Measurements from ENCODE around the gene GLIS2.

Gene GLIS2

GRCh38 chr16:4280625-4281024 is 35.2 kb upstream of the GLIS2 start:
- Histone ChIP-seq H3K4me3 (ENCODE audit: insufficient read depth, low read depth, low read length) (no peak overlapping the region), H3K36me3 (ENCODE audit: control insufficient read depth, insufficient read depth, low read length) (no peaks in the 10 kb centered on the region), H3K27me3 (ENCODE audit: control insufficient read depth, insufficient read depth, low read length, poor library complexity, severe bottlenecking) (no peaks in the 10 kb centered on the region), H3K4me1 (ENCODE audit: control insufficient read depth, insufficient read depth, low read length) (no peaks in the 10 kb centered on the region), H3K27ac (ENCODE audit: insufficient read depth, low read depth, low read length, poor library complexity, severe bottlenecking) (no peak overlapping the region), H3K9me3 (ENCODE audit: control insufficient read depth, low read length) (peaks cover 2% of the 10 kb centered on the region)
- WGBS, 2 experiments, result 94 to 97% methylated on average over 2 of the region's 2 CpGs

- no peaks in the 10 kb centered on the region for H3K36me3 ChIP-seq (ENCODE audit: control insufficient read depth, insufficient read depth, low read length)
- H3K4me1 ChIP-seq (ENCODE audit: control insufficient read depth, insufficient read depth, low read length), result no peaks in the 10 kb centered on the region
- peaks cover 2% of the 10 kb centered on the region for H3K9me3 ChIP-seq (ENCODE audit: control insufficient read depth, low read length)
- WGBS, 2 experiments, result 90% methylated on average over 8 of the region's 8 CpGs
- H3K27ac ChIP-seq (ENCODE audit: insufficient read depth, low read depth, low read length, poor library complexity, severe bottlenecking), result no peak overlapping the region
- H3K27me3 ChIP-seq (ENCODE audit: control insufficient read depth, insufficient read depth, low read length, poor library complexity, severe bottlenecking), result no peaks in the 10 kb centered on the region
- H3K4me3 ChIP-seq (ENCODE audit: insufficient read depth, low read depth, low read length), result no peak overlapping the region
Measured at GRCh38 chr16:4283441-4283840, 32.4 kb upstream of the GLIS2 start.

- no peaks in the 10 kb centered on the region for H3K27me3 ChIP-seq (ENCODE audit: control insufficient read depth, insufficient read depth, low read length, poor library complexity, severe bottlenecking)
- 81 to 92% methylated on average over 2 of the region's 2 CpGs for WGBS, 2 experiments
- no peaks in the 10 kb centered on the region for H3K4me1 ChIP-seq (ENCODE audit: control insufficient read depth, insufficient read depth, low read length)
- no peaks in the 10 kb centered on the region for H3K36me3 ChIP-seq (ENCODE audit: control insufficient read depth, insufficient read depth, low read length)
- no peak overlapping the region for H3K4me3 ChIP-seq (ENCODE audit: insufficient read depth, low read depth, low read length)
- peaks cover 2% of the 10 kb centered on the region for H3K9me3 ChIP-seq (ENCODE audit: control insufficient read depth, low read length)
- no peak overlapping the region for H3K27ac ChIP-seq (ENCODE audit: insufficient read depth, low read depth, low read length, poor library complexity, severe bottlenecking)
Measured at GRCh38 chr16:4283939-4284338, 31.9 kb upstream of the GLIS2 start.

GRCh38 chr16:4285167-4285566 is 30.7 kb upstream of the GLIS2 start:
- WGBS, 2 experiments, result 85 to 86% methylated on average over 10 of the region's 10 CpGs
- H3K9me3 ChIP-seq (ENCODE audit: control insufficient read depth, low read length), result peaks cover 2% of the 10 kb centered on the region
- no peaks in the 10 kb centered on the region for H3K4me1 ChIP-seq (ENCODE audit: control insufficient read depth, insufficient read depth, low read length)
- H3K4me3 ChIP-seq (ENCODE audit: insufficient read depth, low read depth, low read length), result no peak overlapping the region
- no peaks in the 10 kb centered on the region for H3K36me3 ChIP-seq (ENCODE audit: control insufficient read depth, insufficient read depth, low read length)
- no peaks in the 10 kb centered on the region for H3K27me3 ChIP-seq (ENCODE audit: control insufficient read depth, insufficient read depth, low read length, poor library complexity, severe bottlenecking)
- no peak overlapping the region for H3K27ac ChIP-seq (ENCODE audit: insufficient read depth, low read depth, low read length, poor library complexity, severe bottlenecking)

- no peaks in the 10 kb centered on the region for H3K36me3 ChIP-seq (ENCODE audit: control insufficient read depth, insufficient read depth, low read length)
- H3K27me3 ChIP-seq (ENCODE audit: control insufficient read depth, insufficient read depth, low read length, poor library complexity, severe bottlenecking), result no peaks in the 10 kb centered on the region
- no peak overlapping the region for H3K4me3 ChIP-seq (ENCODE audit: insufficient read depth, low read depth, low read length)
- H3K27ac ChIP-seq (ENCODE audit: insufficient read depth, low read depth, low read length, poor library complexity, severe bottlenecking), result no peak overlapping the region
- H3K4me1 ChIP-seq (ENCODE audit: control insufficient read depth, insufficient read depth, low read length), result peaks cover 2% of the 10 kb centered on the region
- no peaks in the 10 kb centered on the region for H3K9me3 ChIP-seq (ENCODE audit: control insufficient read depth, low read length)
- 30 to 31% methylated on average over 22 of the region's 22 CpGs for WGBS, 2 experiments
Measured at GRCh38 chr16:4288148-4288921, 27.5 kb upstream of the GLIS2 start.

- Histone ChIP-seq H3K9me3 (ENCODE audit: control insufficient read depth, low read length) (no peaks in the 10 kb centered on the region), H3K4me1 (ENCODE audit: control insufficient read depth, insufficient read depth, low read length) (peaks cover 4% of the 10 kb centered on the region), H3K27me3 (ENCODE audit: control insufficient read depth, insufficient read depth, low read length, poor library complexity, severe bottlenecking) (no peaks in the 10 kb centered on the region), H3K27ac (ENCODE audit: insufficient read depth, low read depth, low read length, poor library complexity, severe bottlenecking) (peak overlapping the region; percentile 56), H3K4me3 (ENCODE audit: insufficient read depth, low read depth, low read length) (no peak overlapping the region), H3K36me3 (ENCODE audit: control insufficient read depth, insufficient read depth, low read length) (no peaks in the 10 kb centered on the region)
- 68 to 69% methylated on average over 8 of the region's 8 CpGs for WGBS, 2 experiments
Measured at GRCh38 chr16:4290236-4290830, 25.5 kb upstream of the GLIS2 start.

- Histone ChIP-seq H3K27me3 (ENCODE audit: control insufficient read depth, insufficient read depth, low read length, poor library complexity, severe bottlenecking) (no peaks in the 10 kb centered on the region), H3K27ac (ENCODE audit: insufficient read depth, low read depth, low read length, poor library complexity, severe bottlenecking) (no peak overlapping the region), H3K4me3 (ENCODE audit: insufficient read depth, low read depth, low read length) (no peak overlapping the region), H3K36me3 (ENCODE audit: control insufficient read depth, insufficient read depth, low read length) (no peaks in the 10 kb centered on the region), H3K4me1 (ENCODE audit: control insufficient read depth, insufficient read depth, low read length) (peaks cover 4% of the 10 kb centered on the region), H3K9me3 (ENCODE audit: control insufficient read depth, low read length) (no peaks in the 10 kb centered on the region)
- WGBS, 2 experiments, result 85 to 91% methylated on average over 4 of the region's 4 CpGs
Measured at GRCh38 chr16:4291699-4292098, 24.2 kb upstream of the GLIS2 start.

- no peaks in the 10 kb centered on the region for H3K36me3 ChIP-seq (ENCODE audit: control insufficient read depth, insufficient read depth, low read length)
- no peaks in the 10 kb centered on the region for H3K9me3 ChIP-seq (ENCODE audit: control insufficient read depth, low read length)
- H3K4me3 ChIP-seq (ENCODE audit: insufficient read depth, low read depth, low read length), result no peak overlapping the region
- WGBS, 2 experiments, result 68% methylated on average over 14 of the region's 14 CpGs
- H3K4me1 ChIP-seq (ENCODE audit: control insufficient read depth, insufficient read depth, low read length), result peaks cover 4% of the 10 kb centered on the region
- H3K27ac ChIP-seq (ENCODE audit: insufficient read depth, low read depth, low read length, poor library complexity, severe bottlenecking), result no peak overlapping the region
- H3K27me3 ChIP-seq (ENCODE audit: control insufficient read depth, insufficient read depth, low read length, poor library complexity, severe bottlenecking), result no peaks in the 10 kb centered on the region
Measured at GRCh38 chr16:4293181-4293716, 22.6 kb upstream of the GLIS2 start.

GRCh38 chr16:4293822-4294457 is 21.9 kb upstream of the GLIS2 start:
- Histone ChIP-seq H3K4me1 (ENCODE audit: control insufficient read depth, insufficient read depth, low read length) (peaks cover 4% of the 10 kb centered on the region), H3K27me3 (ENCODE audit: control insufficient read depth, insufficient read depth, low read length, poor library complexity, severe bottlenecking) (no peaks in the 10 kb centered on the region), H3K9me3 (ENCODE audit: control insufficient read depth, low read length) (no peaks in the 10 kb centered on the region), H3K4me3 (ENCODE audit: insufficient read depth, low read depth, low read length) (no peak overlapping the region), H3K36me3 (ENCODE audit: control insufficient read depth, insufficient read depth, low read length) (no peaks in the 10 kb centered on the region), H3K27ac (ENCODE audit: insufficient read depth, low read depth, low read length, poor library complexity, severe bottlenecking) (peak overlapping the region; percentile 58)
- WGBS, 2 experiments, result 6 to 7% methylated on average over 20 of the region's 20 CpGs

- Histone ChIP-seq H3K36me3 (ENCODE audit: control insufficient read depth, insufficient read depth, low read length) (no peaks in the 10 kb centered on the region), H3K27ac (ENCODE audit: insufficient read depth, low read depth, low read length, poor library complexity, severe bottlenecking) (no peak overlapping the region), H3K4me3 (ENCODE audit: insufficient read depth, low read depth, low read length) (no peak overlapping the region), H3K4me1 (ENCODE audit: control insufficient read depth, insufficient read depth, low read length) (peaks cover 4% of the 10 kb centered on the region), H3K9me3 (ENCODE audit: control insufficient read depth, low read length) (no peaks in the 10 kb centered on the region), H3K27me3 (ENCODE audit: control insufficient read depth, insufficient read depth, low read length, poor library complexity, severe bottlenecking) (no peaks in the 10 kb centered on the region)
- WGBS, 2 experiments, result 85 to 94% methylated on average over 6 of the region's 6 CpGs
Measured at GRCh38 chr16:4295581-4295980, 20.3 kb upstream of the GLIS2 start.
